ENCODE results near the gene ZNF226.
"Not testable (repeated sequence)": the region's sequence is repeated elsewhere in the genome, so short reads cannot be mapped to it uniquely, and the experiment has no call there.

The ZNF226 gene

DNA sequence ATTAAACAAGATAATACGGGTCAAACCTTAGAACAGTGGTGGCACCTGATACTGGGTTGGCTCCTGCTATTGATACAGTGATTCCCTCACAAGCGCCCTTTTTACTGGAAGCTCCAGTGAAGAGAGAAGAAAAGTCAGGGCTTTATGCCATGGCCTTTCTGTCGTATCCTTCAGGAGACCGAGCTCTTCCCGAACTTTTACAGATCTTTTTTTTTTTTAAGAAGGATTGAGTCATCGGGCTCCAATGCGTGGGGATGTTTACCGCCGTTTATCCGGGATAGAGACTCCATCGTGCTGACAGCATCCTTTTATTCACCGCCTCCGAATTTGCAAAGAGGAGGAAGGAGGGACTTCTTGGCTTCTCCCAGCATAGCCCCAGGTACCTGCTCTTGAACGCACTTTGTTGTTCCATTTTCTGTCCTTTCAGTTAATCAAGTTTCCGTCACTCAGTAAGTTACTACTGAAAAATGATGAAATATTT lies 48.0 kb downstream of the ZNF226 start:
- peak; percentile 31 for DNase-seq

DNA sequence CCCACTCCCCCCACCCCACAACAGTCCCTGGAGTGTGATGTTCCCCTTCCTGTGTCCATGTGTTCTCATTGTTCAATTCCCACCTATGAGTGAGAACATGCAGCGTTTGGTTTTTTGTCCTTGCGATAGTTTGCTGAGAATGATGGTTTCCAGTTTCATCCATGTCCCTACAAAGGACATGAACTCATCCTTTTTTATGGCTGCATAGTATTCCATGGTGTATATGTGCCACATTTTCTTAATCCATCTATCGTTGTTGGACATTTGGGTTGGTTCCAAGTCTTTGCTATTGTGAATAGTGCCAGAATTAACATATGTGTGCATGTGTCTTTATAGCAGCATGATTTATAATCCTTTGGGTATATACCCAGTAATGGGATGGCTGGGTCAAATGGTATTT lies 55.0 kb downstream of the ZNF226 start:
- DNase-seq, result not testable (repeated sequence)

DNA sequence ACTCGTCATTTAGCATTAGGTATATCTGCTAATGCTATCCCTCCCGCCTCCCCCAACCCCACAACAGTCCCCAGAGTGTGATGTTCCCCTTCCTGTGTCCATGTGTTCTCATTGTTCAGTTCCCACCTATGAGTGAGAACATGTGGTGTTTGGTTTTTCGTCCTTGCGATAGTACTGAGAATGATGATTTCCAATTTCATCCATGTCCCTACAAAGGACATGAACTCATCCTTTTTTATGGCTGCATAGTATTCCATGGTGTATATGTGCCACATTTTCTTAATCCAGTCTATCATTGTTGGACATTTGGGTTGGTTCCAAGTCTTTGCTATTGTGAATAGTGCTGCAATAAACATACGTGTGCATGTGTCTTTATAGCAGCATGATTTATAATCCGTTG lies 55.9 kb downstream of the ZNF226 start:
- DNase-seq, result not testable (repeated sequence)

DNA sequence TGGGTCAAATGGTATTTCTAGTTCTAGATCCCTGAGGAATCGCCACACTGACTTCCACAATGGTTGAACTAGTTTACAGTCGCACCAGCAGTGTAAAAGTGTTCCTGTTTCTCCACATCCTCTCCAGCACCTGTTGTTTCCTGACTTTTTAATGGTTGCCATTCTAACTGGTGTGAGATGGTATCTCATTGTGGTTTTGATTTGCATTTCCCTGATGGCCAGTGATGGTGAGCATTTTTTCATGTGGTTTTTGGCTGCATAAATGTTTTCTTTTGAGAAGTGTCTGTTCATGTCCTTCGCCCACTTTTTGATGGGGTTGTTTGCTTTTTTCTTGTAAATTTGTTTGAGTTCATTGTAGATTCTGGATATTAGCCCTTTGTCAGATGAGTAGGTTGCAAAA lies 56.4 kb downstream of the ZNF226 start:
- not testable (repeated sequence) for DNase-seq
